Umbilical cord (tissue), 2 donors: ENCODE data around the gene TSHZ2. TPM values are rescaled to one million over a fixed set of nuclear protein-coding genes. Genes with fewer than 3 reads are reported as not detected.

Source experiments
- DNase-seq: peaks from one replicate; pipeline ENCODE4 v3.0.0-alpha.2; 2015; ENCODE audit warnings: low spot score
- total RNA-seq: library from RNA; depleted of rRNA; stranded (reverse); fragments of >200 nt; gene quantifications from one replicate; pipeline ENCODE4 v1.2.3, GENCODE V29; 2014; ENCODE audit warnings: low replicate concordance; ENCODE audit not compliant: insufficient read depth

TSHZ2 gene
- total RNA-seq, 1 donor from 2014 or later: 4.3 TPM

DNA sequence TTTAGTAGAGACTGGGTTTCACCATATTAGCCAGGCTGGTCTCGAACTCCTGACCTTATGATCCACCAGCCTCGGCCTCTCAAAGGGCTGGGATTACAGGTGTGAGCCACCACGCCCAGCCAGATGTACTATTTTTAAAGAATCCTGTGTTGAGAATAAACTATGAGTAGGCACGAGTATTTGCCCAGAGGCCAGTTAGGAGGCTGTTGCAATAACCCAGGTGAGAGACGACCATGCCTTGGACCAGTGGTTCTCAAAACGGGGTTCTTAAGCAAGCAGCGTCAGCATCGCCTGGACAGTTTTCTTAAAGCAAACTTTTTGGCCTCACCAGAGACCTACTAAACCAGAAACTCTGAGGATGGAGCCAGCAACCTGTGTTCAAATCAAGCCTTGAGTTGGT is 362.7 kb downstream of the TSHZ2 start:
- DNase-seq: no peak

DNA sequence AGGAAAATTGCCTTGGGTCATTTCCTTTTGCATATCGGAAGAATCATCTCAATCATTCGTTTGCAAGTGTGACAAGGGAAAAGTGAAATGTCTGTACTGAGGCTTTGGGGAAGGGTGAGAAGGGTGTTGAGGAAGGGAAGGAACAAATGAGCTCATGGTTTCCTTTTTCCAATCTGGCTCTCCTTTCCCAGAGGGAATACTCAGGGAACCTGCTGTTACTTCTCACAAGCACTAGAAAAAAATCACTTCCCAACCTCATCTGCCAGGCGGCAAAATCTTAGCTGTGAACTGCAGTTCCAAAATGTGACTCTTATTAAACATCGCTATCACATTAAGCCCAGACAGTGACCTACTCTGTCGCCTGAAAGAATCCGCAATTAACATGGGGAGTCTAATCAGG is 363.4 kb downstream of the TSHZ2 start:
- no peak for DNase-seq

DNA sequence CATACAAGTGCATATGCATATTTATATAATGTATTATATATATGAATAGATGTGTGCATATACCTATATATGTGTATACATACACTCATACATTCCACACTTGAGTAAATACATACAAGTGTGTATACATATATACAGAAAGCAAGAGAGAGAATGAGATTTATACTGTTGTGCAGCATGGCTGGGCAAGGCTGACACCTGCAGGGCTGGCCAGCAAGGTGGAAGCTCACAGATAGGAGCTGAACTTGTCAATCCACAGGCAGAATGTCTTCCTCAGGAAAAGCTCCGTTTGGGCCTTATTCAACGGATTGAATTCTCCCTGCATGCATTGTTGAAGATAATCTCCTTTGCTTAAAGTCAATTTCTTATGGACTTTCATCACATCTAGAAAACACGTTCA is 364.7 kb downstream of the TSHZ2 start:
- DNase-seq: no peak

DNA sequence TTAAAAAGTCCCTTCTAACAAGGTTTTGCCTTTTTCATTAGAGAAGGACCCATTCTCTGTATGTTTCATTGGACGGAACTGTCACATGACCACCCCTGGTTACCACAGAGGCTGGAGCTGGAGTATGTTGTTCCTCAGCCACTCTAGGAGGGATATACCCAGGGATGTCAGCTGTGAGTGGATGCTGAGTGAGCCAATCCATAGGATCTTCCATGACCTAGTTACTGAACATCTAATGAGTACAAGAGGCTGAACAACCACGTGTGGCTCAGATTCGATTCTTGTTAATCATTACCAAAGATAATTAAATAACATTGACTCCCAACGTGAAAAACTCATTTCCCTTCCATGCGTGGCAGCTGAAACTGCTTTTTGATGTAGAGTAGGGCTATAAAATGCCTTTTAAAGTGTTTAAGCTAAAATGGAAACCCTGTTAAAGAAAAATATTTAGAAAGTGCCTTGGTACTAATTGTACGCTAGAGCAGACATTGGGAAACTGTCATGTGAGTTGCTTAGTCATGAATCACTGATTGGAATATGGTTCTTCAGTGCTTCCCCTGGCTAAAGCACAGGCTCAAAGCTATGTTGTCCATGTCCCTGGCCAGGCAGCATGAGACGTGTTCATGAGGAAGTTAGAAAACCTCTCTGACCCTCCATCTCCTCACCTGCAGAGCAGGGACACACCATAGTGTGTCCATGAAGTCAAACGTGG is 365.4 kb downstream of the TSHZ2 start:
- no peak for DNase-seq

DNA sequence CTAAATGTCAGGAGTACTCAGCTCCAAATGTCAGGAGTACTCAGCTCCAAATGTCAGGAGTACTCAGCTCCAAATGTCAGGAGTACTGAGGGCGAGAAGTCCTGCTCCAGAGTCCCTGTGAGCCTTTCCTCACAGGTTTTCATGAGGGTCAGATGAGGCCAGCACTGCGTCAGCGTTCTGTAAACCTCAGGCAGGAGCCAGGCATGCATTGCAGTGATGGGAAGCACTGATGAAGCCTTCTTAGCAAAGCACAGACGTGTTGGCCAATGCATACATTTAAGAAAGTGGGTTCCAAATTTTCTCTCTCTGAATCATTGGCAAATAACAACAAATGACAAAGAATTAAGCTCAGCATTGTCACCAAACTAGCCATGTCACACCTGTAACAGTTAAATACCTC is 366.6 kb downstream of the TSHZ2 start:
- no peak for DNase-seq

DNA sequence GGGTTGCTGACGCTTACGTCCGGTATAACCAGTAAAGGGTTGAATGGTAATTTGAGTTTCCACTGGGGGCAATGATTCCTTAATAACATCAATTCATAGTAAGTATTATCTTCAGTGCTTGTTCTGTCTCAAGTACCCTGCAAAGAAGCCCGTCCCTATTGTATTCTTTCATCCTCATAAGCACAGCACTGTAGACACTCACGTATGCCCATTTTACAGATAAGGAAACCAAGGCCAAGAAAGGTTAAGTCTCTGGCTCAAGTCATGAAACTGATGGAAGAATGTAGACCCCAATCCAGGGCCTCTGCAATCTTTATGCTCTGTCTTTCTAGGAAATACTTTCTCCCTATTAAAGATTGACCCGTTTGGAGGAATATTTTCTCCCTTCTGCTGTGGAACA is 370.3 kb downstream of the TSHZ2 start:
- no peak for DNase-seq

DNA sequence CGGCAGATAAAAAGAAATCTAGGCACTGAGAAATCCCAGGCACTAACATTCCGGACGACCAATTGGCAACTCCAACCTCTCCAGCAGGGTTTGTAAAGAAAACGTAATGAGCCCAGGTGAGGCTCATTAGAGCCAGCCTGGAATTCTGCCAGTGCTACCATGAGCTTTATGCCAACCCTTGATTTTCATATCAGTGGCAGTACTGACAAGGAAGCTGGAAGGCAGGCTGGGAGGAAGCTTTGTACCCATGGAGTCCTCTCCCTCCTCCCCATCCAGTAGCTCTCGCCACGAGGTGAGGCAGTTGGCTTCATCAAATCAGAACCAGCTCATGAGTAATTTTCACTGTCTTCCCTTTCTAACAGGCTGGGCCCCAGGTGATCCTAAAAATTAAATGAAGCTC is 371.3 kb downstream of the TSHZ2 start:
- DNase-seq: no peak

DNA sequence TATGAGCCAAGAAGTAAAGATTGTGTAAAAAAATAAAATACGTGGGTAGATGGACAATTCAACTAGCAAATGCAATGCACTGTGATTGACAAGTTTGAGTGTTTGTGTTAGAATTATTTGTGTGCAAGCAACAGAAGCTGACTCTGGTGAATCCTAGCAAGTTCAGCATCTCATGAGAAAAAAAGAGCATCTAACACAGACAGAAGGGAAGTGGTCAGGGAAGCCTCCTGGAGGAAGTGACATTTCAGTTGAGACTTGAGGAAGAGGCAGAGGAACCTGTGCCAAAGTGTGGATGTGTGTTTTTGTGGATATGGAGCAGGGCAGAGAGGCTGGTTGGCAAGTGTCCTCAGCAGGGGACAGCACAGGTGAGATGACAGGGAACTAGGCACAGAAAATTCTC is 372.7 kb downstream of the TSHZ2 start:
- no peak for DNase-seq

DNA sequence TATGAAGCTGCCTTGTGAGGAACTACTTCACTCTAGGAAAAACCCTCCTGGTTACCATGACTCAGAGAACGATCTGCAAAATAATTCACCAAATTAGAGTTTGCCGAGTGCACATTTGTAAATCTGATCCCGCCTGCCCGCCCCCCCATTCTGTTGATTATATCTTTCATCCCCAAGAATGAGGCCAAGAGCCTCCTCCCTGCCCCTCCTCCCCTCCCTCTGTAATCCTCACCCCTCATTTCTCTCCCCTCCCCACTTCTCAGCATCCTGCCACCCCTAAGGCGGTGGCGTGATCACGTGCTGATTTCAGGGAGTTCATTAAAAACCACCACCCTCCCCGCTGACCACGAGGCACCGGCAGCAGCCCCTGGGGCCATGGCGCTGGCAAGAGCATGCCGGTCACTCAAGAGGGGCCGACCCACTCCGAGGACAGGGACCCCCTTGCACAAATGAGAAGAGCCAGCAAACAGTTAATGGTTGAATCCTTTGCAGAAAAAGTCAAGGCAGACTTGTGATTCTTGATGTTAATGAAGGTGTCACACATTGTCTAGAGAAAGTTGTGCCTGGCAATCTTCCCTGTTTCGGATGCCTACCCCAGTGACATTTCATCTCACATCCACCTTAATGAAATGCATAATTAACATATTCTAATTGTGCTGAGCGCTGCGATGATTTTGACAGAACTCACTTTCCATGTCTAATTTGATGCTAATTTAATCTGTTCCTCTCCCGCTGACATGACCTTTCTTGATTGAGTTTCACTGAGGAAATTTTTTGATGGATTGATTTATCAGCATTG is 373.6 kb downstream of the TSHZ2 start:
- DNase-seq: no peak

DNA sequence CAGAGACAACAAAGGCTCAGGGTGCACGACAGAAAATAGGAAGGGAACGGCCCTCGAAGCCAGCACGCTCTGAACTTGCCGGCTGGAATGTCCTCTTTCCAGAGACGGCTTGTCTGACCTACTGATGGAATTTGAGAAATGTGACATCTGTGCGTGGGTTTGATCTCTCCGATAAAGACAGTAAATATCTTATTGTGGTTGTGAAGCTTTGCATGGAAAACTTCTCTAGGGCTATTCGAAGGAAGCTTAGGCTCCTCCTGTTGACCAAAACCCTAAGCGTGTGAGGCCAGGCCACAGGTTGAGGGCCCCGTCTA is 374.1 kb downstream of the TSHZ2 start:
- DNase-seq: peak; percentile 38

DNA sequence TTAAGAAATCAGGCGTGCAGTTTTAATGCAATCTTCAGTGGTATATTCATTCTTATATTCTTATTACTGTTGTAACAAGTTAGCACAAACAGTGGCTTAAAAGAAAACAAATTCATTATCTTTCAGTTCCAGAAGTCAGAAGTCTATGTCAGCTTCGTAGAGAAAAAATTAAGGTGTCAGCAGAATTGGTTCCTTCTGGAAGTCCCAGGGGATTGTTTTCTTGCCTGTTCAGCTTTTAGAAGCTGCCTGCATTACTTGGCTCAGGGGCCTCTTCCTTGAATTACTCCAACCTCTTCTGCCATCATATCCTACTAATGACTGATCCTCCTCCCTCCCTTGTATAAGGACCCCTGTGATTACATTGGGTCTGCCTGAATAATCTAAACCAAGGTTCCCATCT is 377.6 kb downstream of the TSHZ2 start:
- DNase-seq: no peak

DNA sequence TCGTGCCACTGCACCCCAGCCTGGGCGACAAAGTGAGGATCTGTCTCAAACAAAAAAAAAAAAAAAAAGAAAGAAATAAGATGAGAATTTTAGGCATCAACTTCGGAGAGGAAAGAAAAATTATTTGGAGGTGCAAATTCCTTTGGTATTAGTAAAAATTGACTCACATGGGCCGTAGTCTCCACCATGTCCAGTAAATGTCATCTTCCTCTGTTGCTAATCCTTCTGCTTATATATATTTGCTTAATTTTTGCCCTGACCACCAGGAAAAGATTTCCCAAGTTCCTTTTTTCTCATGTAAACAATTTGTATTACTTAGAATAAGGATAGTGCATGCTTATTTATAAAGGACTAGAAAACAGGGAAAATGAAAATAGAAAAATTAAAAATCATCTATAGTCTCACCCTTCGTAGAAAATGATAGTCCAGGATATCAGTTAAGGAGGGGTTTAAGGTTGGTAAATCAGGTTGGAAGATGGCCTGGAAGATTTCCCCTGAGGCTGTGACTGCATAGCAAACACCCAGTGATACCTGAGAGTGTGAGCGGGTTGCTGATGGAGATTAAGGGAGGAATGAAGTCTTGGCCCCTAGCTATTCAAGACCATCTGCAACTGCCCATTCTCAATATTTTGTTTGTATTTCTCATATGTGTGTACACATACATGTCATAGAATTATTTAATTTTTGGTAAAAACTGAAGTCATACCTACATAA is 380.7 kb downstream of the TSHZ2 start:
- DNase-seq: no peak

DNA sequence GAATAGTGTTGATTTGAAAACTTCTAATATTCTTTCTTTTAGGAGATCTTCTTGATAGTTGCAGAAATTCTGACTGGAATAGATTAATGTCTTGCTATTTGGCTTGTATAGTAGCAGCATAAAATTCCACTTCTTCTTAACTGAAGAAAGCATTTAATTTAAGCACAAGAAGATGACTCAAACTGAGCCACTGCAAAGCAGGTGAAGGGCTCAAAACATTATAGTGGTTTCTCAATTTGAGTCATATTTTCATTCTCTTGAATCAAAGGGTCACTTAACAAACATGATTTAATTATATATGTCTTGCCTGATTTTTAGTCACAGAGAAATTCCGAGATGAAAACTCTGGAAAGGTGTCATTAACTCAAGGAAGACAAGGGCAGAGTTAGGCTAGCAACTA is 382.2 kb downstream of the TSHZ2 start:
- DNase-seq: no peak

DNA sequence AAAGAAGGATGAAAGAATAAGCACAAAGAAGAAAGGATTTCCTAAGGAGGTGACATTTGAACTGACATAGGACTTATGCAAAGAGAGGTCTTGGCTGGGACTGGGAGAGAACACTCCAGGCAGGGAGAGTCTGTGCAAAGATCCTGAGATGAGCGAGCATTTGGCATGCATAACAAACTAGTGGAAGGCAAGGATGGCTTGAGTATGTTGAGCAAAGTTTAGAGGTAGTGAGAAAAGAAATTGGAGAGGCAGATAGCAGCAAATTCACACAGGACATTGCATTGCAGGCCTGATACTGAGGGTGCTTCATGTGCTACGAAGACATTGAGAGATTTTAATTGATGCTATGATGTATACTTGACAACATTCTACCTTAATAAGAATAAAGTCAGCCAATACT is 383.6 kb downstream of the TSHZ2 start:
- no peak for DNase-seq

DNA sequence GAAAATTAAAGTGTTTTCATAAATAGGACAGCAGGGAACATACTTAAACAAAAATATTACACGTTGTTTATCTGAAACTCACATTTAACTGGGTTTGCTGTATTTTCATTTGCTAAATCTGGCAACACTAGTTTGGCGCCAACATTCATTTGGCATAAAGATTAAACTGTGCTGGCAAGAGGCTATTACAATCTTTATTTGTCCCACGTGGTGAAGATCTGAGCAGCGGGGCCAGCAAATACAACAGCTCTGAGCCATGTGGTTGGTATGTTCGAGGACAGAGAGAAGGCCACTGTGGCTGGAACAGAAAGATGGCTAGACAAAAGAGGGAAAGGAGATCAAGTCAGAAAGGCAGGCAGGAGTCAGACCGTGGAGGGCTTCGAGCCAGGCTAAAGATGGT is 387.3 kb downstream of the TSHZ2 start:
- no peak for DNase-seq

DNA sequence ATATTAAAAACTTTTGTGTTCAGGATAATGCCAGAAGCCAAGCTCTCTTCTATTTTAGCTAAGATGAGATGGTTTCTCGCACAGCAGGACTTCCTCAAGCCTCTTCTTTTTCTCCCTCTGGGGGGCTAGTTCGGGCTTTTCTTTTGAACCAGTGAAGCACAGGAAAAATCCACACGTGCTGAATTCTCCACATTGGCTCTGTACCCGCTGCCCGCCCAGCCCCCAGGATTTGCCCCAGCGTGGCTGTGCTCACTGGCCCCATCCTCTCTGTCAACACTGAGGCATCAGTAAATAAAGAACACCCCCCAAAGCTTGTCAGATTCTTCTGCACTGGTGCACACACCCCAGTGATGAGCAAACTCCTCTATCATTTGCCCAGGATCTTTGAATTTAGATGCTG is 388.7 kb downstream of the TSHZ2 start:
- no peak for DNase-seq

DNA sequence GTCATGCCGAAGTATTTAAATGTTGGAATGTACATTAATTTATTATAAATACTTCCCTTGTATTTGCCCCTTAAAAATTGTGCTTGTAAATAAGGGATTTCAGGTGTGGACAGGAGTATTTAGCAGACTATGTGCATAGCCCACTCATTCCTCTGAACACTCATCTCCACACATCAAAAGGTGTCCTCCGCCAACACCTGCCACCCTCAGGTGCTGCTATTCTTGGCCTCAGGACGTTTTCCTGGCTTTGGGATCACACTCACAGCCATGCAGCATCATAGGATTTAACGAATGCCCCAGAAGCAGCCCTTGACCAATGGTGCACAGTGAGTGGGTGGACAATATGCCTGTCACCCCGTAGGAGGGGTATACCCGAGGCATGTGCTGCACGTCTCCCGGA is 390.6 kb downstream of the TSHZ2 start:
- DNase-seq: no peak

DNA sequence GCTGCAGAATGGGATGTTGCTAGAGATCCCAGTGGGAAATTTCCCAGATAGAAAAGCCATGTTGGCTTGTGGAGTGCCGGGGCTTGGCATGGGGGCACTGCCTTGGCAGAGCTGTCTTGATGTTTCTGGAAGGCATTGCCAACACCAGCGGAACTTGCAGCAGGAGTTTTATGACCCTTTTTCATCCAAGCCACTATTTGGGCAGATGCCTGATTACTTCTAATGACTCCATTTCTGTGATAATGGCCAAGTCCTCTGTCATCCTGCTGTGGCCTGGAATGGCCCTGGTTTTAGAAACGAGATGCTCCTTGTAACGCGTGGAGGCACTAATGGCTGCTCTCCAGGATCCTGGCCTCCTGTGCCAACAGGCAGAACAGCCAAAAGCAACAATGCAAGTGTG is 392.5 kb downstream of the TSHZ2 start:
- DNase-seq: no peak

DNA sequence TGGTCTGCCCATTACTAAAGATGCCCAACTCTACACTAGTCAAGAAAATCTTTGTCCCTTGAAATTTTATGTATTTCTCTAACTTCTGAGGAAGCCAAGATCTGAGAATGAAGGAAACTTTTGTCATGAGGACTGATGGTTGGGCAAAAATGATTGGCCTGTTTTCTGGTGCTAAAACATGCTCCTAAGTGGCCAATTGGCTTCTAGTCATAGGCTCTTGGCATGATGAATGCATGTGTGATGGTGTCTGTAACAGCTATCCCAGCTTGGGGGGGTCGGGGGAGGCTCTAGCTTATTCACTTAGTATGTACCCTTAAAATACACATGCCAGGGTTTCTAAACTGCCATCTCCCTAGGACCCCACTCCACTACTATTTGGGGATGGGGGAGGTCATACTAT is 392.9 kb downstream of the TSHZ2 start:
- DNase-seq: no peak

DNA sequence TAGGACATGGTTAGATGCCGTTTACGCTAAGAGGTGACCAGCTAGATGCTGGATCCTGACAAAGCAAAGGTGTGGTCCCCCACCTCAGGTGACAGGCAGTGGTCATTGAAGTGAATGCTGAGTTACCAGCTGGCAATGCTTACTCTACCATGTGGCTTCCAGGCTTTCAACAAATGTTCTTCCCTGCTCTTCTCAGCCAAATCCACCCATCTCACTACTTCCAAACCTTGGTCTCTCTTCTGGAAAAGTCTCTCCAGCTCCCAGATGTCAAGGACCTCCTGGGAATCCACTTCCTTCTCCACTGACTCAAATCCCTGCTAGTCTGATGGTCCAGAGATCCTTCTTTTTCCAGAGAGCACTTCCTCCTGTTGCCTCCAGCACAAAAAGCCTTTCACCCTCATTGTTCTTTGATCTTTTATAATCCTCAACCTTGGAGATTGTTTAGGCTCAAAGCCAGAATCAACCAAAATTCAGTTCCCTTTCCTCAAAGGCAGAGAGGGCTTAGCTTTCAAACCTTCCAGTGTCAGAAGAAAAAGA is 393.4 kb downstream of the TSHZ2 start:
- no peak for DNase-seq

DNA sequence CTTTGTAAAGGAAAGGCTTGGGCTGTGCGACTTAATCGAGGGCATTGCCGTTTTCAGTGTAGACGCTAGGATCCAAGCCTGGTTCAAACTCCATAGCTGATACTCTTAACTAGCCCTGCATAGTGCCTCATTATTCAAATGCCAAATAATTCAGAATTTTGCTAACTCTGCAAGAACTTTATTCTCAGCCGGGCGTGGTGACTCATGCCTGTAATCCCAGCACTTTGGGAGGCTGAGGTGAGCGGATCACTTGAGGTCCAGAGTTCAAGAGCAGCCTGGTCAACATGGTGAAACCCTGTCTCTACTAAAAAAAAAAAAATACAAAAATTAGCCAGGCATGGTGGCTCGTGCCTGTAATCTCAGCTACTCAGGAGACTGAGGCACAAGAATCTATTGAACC is 394.8 kb downstream of the TSHZ2 start:
- DNase-seq: peak; percentile 3

DNA sequence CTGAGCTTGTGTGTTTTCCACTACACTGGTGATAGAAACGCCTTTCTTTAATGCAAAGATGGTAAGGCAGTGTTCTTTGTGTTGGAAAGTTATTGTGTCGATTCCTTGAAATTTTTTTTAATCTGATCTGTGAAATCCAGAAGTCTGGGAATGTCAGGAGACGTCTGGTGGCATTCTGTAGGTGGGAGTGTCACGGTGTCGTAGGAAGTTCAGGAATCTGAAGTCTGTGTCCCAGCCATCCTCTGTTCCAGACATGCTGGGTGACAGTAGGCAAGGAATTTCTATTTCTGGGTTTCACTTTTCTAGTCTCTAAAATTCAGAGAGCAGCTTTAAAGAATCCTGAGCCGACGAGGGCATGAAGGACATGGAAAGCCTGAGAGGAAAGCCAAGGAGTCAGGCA is 397.7 kb downstream of the TSHZ2 start:
- DNase-seq: no peak
